22Rv1 (cell line): ENCODE data around the gene CAPN3.
"Not testable (repeated sequence)": the region's sequence is repeated elsewhere in the genome, so short reads cannot be mapped to it uniquely, and the experiment has no call there.

ENCODE experiments used
- H3K27ac ChIP-seq: fragments of 450-650 bp; 2 replicates; pipeline ENCODE4 v1.5.1; 2017
- CTCF ChIP-seq: fragments of 450-650 bp; IDR thresholded peaks from 2 replicates; pipeline ENCODE4 v1.5.1; 2017; ENCODE audit warnings: mild to moderate bottlenecking
- ZFX ChIP-seq: fragments of 450-650 bp; IDR thresholded peaks from 2 replicates; pipeline ENCODE4 v1.6.1; 2017; ENCODE audit warnings: antibody characterized with exemption, borderline replicate concordance

The CAPN3 gene

DNA sequence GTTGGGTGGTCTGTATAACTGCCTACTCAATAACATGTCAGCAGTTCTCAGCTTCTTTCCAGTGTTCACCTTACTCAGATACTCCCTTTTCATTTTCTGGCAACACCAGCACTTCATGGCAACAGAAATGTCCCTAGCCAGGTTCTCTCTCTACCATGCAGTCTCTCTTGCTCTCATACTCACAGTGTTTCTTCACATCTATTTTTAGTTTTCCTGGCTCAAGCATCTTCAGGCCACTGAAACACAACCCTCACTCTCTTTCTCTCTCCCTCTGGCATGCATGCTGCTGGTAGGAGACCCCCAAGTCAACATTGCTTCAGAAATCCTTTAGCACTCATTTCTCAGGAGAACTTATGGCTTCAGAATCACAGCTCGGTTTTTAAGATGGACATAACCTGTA lies at the start of gene CAPN3:
Gene CAPN3 (plus strand): TSS at position 253 of the 400 bp plus-strand sequence. CDS start 305 bp downstream, outside the sequence.
- H3K27ac ChIP-seq: no peak within 1 kb of the TSS
- TF ChIP-seq ZFX: no peak

DNA sequence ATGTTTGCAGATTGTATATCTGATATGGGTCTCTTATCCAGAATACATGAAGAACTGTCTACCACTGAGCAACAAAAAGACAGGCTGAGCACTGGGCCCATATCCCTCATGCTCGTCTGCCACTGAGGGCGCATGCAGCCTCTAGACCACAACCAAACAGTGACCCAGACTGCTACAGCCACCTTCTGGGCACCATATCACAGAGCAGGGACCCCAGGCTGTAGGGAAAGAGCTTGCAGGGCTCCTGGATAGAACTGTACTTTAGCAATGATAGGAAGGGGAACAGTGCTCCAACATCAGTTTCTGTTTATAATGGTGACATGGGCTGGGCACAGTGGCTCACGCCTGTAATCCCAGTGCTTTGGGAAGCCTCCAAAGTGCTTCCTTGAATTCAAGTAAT lies 45.8 kb upstream of the CAPN3 start:
- TF ChIP-seq CTCF: no peak
- no peak for TF ChIP-seq ZFX
- H3K27ac ChIP-seq: no peak overlapping the region

- H3K27ac ChIP-seq: no peak overlapping the region
- TF ChIP-seq CTCF (no peak), ZFX (no peak)
Observed at GRCh38 chr15:42314818-42315217, 44.5 kb upstream of the CAPN3 start.

GRCh38 chr15:42315521-42315920 lies 43.8 kb upstream of the CAPN3 start:
- H3K27ac ChIP-seq: no peak overlapping the region
- TF ChIP-seq ZFX: no peak
- TF ChIP-seq CTCF: no peak

- not testable (repeated sequence) for H3K27ac ChIP-seq
Observed at GRCh38 chr15:42316282-42316805, 43.0 kb upstream of the CAPN3 start.

DNA sequence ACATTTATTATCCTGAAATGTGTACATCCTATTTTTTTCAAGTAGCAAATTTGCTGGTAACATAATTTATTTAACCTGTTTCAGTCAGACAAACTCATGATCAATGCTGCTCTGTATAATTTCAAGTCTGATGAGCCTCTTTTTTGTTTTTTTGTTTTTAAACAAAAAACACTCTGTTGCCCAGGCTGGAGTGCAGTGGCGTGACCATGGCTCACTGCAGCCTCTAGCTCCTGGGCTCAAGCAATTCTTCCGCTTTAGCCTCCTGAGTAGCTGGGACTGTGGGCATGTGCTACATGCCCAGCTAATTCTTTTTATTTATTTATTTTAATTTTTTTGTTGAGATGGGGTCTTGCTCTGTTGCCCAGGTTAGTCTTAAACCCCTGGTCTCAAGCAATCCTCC lies 40.1 kb upstream of the CAPN3 start:
- TF ChIP-seq ZFX (no peak), CTCF (no peak)
- no peak overlapping the region for H3K27ac ChIP-seq

GRCh38 chr15:42324308-42324707 lies 35.0 kb upstream of the CAPN3 start:
- H3K27ac ChIP-seq: no peak overlapping the region
- TF ChIP-seq CTCF (no peak), ZFX (no peak)

- H3K27ac ChIP-seq: no peak overlapping the region
- TF ChIP-seq ZFX (no peak), CTCF (no peak)
Observed at GRCh38 chr15:42329161-42329560, 30.1 kb upstream of the CAPN3 start.
